ENCODE results near the gene ATP6V1G3. TPM values are rescaled to one million over a fixed set of nuclear protein-coding genes. Genes with fewer than 3 reads are reported as not detected.
A peak's percentile ranks its signal among the peaks of the same experiment; 100 is the strongest.
"Not testable (repeated sequence)": the region's sequence is repeated elsewhere in the genome, so short reads cannot be mapped to it uniquely, and the experiment has no call there.

The ATP6V1G3 gene
- polyA plus RNA-seq, 4 donors, result not detected

DNA sequence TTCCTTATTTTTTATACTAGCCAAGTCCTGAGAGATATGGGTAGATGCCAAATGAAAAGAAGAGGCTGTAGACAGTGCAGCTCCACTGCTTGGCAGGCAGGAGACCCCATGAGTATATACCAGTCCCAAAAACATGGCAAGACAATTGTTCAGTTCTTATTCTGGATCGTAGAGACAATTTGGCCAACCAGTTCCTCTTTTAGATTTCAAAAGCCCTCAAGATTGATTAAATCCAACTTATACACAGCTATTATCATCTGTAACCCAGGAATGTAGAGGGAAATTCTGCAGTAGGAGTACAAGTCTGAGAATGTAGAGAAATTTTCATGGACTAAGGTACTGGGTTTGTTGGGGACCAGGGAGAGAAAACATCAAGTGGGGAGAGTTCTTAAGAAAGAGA, 50.3 kb downstream of the ATP6V1G3 start:
- Histone ChIP-seq H3K4me1 (ENCODE audit: control insufficient read depth in 3 of 3, insufficient read depth in 2 of 3, low read depth in 1 of 3, low read length in 2 of 3) (peaks cover 0 to 2% (median 0%) of the 10 kb centered on the region in 3 donors), H3K9me3 (ENCODE audit: control insufficient read depth in 2 of 2, insufficient read depth in 1 of 2, low read depth in 1 of 2, low read length in 1 of 2) (no peaks in the 10 kb centered on the region), H3K27me3 (ENCODE audit: control insufficient read depth in 3 of 3, insufficient read depth in 3 of 3, low read length in 3 of 3) (no peaks in the 10 kb centered on the region), H3K27ac (ENCODE audit: low read depth in 1 of 3, low read length in 2 of 3) (no peak overlapping the region), H3K36me3 (ENCODE audit: control insufficient read depth in 3 of 3, insufficient read depth in 2 of 3, low read depth in 1 of 3, low read length in 3 of 3) (no peaks in the 10 kb centered on the region), H3K4me3 (ENCODE audit: low read depth in 1 of 3, low read length in 3 of 3) (no peak overlapping the region)
- WGBS, 3 donors, result 82 to 96% (median 91%) methylated on average over 1 of the region's 1 CpG
- FAIRE-seq, result no peak
- DNase-seq, result no peak

DNA sequence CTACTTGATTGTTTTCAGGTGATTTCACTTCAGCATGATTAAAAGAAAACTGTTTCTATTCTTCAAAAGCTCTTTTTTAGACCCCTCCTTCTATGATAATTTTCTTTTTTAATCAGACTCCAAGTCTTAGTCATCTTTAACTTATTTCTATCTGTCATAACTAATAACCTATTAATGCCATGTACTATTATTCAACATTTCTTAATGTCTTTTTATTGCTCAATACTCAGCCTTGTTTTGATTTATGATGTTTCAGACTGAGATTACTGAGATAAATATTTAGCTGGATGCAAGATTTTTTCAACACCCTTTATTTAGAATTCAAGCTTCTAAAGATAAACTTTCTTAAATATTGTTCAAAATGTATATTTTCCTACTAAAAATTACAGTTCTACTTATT, 53.6 kb downstream of the ATP6V1G3 start:
- no peak overlapping the region for H3K4me3 ChIP-seq (ENCODE audit: low read depth in 1 of 3, low read length in 3 of 3)
- no peaks in the 10 kb centered on the region for H3K27me3 ChIP-seq (ENCODE audit: control insufficient read depth in 3 of 3, insufficient read depth in 3 of 3, low read length in 3 of 3)
- H3K9me3 ChIP-seq (ENCODE audit: control insufficient read depth in 2 of 2, insufficient read depth in 1 of 2, low read depth in 1 of 2, low read length in 1 of 2), result no peaks in the 10 kb centered on the region
- peaks cover 0 to 2% (median 0%) of the 10 kb centered on the region in 3 donors for H3K4me1 ChIP-seq (ENCODE audit: control insufficient read depth in 3 of 3, insufficient read depth in 2 of 3, low read depth in 1 of 3, low read length in 2 of 3)
- DNase-seq, result no peak
- peak; percentile 10 for FAIRE-seq
- H3K36me3 ChIP-seq (ENCODE audit: control insufficient read depth in 3 of 3, insufficient read depth in 2 of 3, low read depth in 1 of 3, low read length in 3 of 3), result no peaks in the 10 kb centered on the region
- no peak overlapping the region for H3K27ac ChIP-seq (ENCODE audit: low read depth in 1 of 3, low read length in 2 of 3)

GRCh38 chr1:198483645-198484044, 56.8 kb downstream of the ATP6V1G3 start:
- Histone ChIP-seq H3K36me3 (ENCODE audit: control insufficient read depth in 3 of 3, insufficient read depth in 2 of 3, low read depth in 1 of 3, low read length in 3 of 3) (no peaks in the 10 kb centered on the region), H3K27me3 (ENCODE audit: control insufficient read depth in 3 of 3, insufficient read depth in 3 of 3, low read length in 3 of 3) (no peaks in the 10 kb centered on the region), H3K4me3 (ENCODE audit: low read depth in 1 of 3, low read length in 3 of 3) (no peak overlapping the region), H3K9me3 (ENCODE audit: control insufficient read depth in 2 of 2, insufficient read depth in 1 of 2, low read depth in 1 of 2, low read length in 1 of 2) (no peaks in the 10 kb centered on the region), H3K27ac (ENCODE audit: low read depth in 1 of 3, low read length in 2 of 3) (no peak overlapping the region), H3K4me1 (ENCODE audit: control insufficient read depth in 3 of 3, insufficient read depth in 2 of 3, low read depth in 1 of 3, low read length in 2 of 3) (peaks cover 0 to 2% (median 0%) of the 10 kb centered on the region in 3 donors)
- DNase-seq, result no peak
- FAIRE-seq, result no peak

DNA sequence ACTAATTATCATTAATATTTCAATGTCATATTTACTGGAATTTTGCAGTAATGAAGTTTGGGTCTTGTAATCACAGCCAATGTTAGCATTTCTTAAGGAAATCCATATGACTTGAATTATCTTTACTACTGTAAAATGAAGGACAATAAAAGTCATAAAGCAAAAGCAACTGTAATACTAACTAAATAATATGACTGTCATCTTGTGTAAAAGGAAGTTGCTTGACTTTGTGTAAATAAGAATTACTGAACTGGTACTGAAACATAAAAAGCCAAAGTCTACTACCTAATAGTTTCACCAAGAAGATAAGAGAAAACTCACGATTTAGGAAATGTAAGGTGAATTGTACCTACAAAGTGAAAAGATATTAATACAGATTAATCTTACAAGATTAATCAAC, 57.5 kb downstream of the ATP6V1G3 start:
- Histone ChIP-seq H3K27ac (ENCODE audit: low read depth in 1 of 3, low read length in 2 of 3) (no peak overlapping the region), H3K9me3 (ENCODE audit: control insufficient read depth in 2 of 2, insufficient read depth in 1 of 2, low read depth in 1 of 2, low read length in 1 of 2) (no peaks in the 10 kb centered on the region), H3K36me3 (ENCODE audit: control insufficient read depth in 3 of 3, insufficient read depth in 2 of 3, low read depth in 1 of 3, low read length in 3 of 3) (no peaks in the 10 kb centered on the region), H3K4me1 (ENCODE audit: control insufficient read depth in 3 of 3, insufficient read depth in 2 of 3, low read depth in 1 of 3, low read length in 2 of 3) (peaks cover 0 to 2% (median 0%) of the 10 kb centered on the region in 3 donors), H3K27me3 (ENCODE audit: control insufficient read depth in 3 of 3, insufficient read depth in 3 of 3, low read length in 3 of 3) (no peaks in the 10 kb centered on the region), H3K4me3 (ENCODE audit: low read depth in 1 of 3, low read length in 3 of 3) (no peak overlapping the region)
- DNase-seq (peak in 1 of 2 donors; percentile 25), FAIRE-seq (peak; percentile 84)
- 26 to 56% (median 33%) methylated on average over 1 of the region's 1 CpG for WGBS, 3 donors

DNA sequence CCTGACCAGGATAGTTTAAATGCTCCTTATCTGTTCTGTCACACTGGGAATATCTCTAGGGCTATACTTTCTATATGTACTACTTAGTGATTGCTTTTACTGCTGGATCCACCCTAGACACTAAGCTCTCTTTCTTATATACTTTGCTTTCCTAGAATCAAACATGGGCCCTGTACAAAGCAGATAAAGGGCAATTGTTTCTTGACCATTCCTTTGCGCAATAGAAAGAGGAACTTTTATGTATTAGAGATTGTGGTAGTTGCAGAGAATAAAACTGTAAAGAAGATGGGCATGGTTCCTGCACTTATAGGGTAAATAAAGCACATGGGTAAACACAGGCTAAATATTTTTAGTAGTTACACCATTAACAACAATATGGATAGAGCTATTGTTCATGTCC, 58.8 kb downstream of the ATP6V1G3 start:
- Histone ChIP-seq H3K4me1 (ENCODE audit: control insufficient read depth in 3 of 3, insufficient read depth in 2 of 3, low read depth in 1 of 3, low read length in 2 of 3) (peaks cover 0 to 2% (median 0%) of the 10 kb centered on the region in 3 donors), H3K27me3 (ENCODE audit: control insufficient read depth in 3 of 3, insufficient read depth in 3 of 3, low read length in 3 of 3) (no peaks in the 10 kb centered on the region), H3K4me3 (ENCODE audit: low read depth in 1 of 3, low read length in 3 of 3) (no peak overlapping the region), H3K36me3 (ENCODE audit: control insufficient read depth in 3 of 3, insufficient read depth in 2 of 3, low read depth in 1 of 3, low read length in 3 of 3) (no peaks in the 10 kb centered on the region), H3K27ac (ENCODE audit: low read depth in 1 of 3, low read length in 2 of 3) (no peak overlapping the region), H3K9me3 (ENCODE audit: control insufficient read depth in 2 of 2, insufficient read depth in 1 of 2, low read depth in 1 of 2, low read length in 1 of 2) (no peaks in the 10 kb centered on the region)
- DNase-seq (no peak), FAIRE-seq (no peak)
- 79 to 87% (median 86%) methylated on average over 1 of the region's 1 CpG for WGBS, 3 donors

DNA sequence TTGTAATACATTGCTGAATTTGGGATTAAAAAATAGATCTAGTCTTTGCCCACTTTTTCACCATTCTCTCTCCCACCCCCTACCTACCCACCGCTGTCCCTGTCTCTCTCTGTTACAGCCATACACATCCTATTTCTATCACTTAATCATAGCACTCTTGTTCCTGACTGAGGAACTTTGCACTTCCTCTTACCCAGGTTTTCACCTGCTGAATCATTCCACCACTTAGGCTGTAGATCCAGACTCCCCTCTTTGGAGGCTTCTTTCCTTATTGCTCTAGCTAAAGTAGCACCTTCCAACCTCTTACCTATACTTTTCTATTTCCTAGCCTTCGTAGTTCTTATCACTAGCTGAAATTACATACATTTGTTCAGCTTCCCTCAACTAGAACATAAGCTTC, 59.6 kb downstream of the ATP6V1G3 start:
- FAIRE-seq, result no peak
- Histone ChIP-seq H3K9me3 (ENCODE audit: control insufficient read depth in 2 of 2, insufficient read depth in 1 of 2, low read depth in 1 of 2, low read length in 1 of 2) (no peaks in the 10 kb centered on the region), H3K27me3 (ENCODE audit: control insufficient read depth in 3 of 3, insufficient read depth in 3 of 3, low read length in 3 of 3) (no peaks in the 10 kb centered on the region), H3K4me1 (ENCODE audit: control insufficient read depth in 3 of 3, insufficient read depth in 2 of 3, low read depth in 1 of 3, low read length in 2 of 3) (no peaks in the 10 kb centered on the region), H3K4me3 (ENCODE audit: low read depth in 1 of 3, low read length in 3 of 3) (no peak overlapping the region), H3K27ac (ENCODE audit: low read depth in 1 of 3, low read length in 2 of 3) (peak overlapping the region in 1 of 3 donors; percentile 70), H3K36me3 (ENCODE audit: control insufficient read depth in 3 of 3, insufficient read depth in 2 of 3, low read depth in 1 of 3, low read length in 3 of 3) (no peaks in the 10 kb centered on the region)
- peak in 1 of 2 donors; percentile 67 for DNase-seq
- WGBS, 3 donors, result 14 to 56% (median 22%) methylated on average over 2 of the region's 2 CpGs

DNA sequence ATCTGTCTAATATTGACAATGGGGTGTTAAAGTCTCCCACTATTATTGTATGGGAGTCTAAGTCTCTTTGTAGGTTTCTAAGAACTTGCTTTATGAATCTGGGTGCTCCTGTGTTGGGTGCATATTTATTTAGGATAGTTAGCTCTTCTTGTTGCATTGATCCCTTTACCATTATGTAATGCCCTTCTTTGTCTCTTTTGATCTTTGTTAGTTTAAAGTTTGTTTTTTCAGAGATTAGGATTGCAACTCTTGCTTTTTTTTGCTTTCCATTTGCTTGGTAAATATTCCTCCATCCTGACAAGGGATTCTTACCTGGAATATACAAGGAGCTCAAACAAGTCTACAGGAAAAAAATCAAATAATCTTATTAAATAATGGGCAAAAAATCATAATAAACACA, 63.1 kb downstream of the ATP6V1G3 start:
- H3K36me3 ChIP-seq (ENCODE audit: control insufficient read depth in 3 of 3, insufficient read depth in 2 of 3, low read depth in 1 of 3, low read length in 3 of 3); H3K4me1 ChIP-seq (ENCODE audit: control insufficient read depth in 3 of 3, insufficient read depth in 2 of 3, low read depth in 1 of 3, low read length in 2 of 3); H3K27me3 ChIP-seq (ENCODE audit: control insufficient read depth in 3 of 3, insufficient read depth in 3 of 3, low read length in 3 of 3); DNase-seq; H3K27ac ChIP-seq (ENCODE audit: low read depth in 1 of 3, low read length in 2 of 3); FAIRE-seq; H3K9me3 ChIP-seq (ENCODE audit: control insufficient read depth in 2 of 2, insufficient read depth in 1 of 2, low read depth in 1 of 2, low read length in 1 of 2); H3K4me3 ChIP-seq (ENCODE audit: low read depth in 1 of 3, low read length in 3 of 3): not testable (repeated sequence)

Other genes with a start within 250 kb of the ATP6V1G3 start
- 10 to 100 TPM in 1 of 4 donors, 1 to 10 TPM in 3; 1.6 to 17.4 (median 5.3) TPM for gene PTPRC, start 98.4 kb upstream of the ATP6V1G3 start, polyA plus RNA-seq

Measured in small intestine (tissue), 7 donors.